GM12801 (cell line): Measurements from ENCODE around the gene SPCS2.

Experiments used
- TF ChIP-seq, protein P1 (sequence below): IDR thresholded peaks from one replicate; pipeline ENCODE4 v1.5.1; 2011; ENCODE audit warnings: control low read depth; ENCODE audit not compliant: insufficient read length; ENCODE audit errors: extremely low read depth

SPCS2 gene

GRCh38 chr11:75022759-75023396, 73.8 kb downstream of the SPCS2 start:
- TF ChIP-seq, protein P1, sequence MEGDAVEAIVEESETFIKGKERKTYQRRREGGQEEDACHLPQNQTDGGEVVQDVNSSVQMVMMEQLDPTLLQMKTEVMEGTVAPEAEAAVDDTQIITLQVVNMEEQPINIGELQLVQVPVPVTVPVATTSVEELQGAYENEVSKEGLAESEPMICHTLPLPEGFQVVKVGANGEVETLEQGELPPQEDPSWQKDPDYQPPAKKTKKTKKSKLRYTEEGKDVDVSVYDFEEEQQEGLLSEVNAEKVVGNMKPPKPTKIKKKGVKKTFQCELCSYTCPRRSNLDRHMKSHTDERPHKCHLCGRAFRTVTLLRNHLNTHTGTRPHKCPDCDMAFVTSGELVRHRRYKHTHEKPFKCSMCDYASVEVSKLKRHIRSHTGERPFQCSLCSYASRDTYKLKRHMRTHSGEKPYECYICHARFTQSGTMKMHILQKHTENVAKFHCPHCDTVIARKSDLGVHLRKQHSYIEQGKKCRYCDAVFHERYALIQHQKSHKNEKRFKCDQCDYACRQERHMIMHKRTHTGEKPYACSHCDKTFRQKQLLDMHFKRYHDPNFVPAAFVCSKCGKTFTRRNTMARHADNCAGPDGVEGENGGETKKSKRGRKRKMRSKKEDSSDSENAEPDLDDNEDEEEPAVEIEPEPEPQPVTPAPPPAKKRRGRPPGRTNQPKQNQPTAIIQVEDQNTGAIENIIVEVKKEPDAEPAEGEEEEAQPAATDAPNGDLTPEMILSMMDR = peak; percentile 72

- TF ChIP-seq, protein P1 = no peak
Measured at GRCh38 chr11:75023446-75024067, 74.5 kb downstream of the SPCS2 start.

DNA sequence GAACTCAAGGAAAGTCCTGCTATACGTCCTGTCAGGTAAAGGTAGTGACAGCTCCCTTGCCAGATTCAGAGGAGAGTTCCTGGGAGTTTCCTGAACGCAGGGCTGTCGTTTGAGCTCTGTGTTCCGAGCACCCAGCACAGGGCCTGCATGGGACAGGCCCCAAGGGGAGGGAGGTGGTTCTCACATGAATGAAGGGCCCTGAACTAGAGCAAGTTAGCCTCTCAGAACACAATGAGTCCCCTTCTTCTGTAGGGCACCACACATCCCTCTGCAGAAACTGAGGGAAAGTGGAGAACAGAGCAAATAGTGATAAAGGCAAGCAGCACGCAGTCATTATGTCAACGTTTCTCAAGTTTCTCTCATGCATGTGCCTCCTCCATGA, 75.0 kb downstream of the SPCS2 start:
- TF ChIP-seq, protein P1 = no peak

- TF ChIP-seq, protein P1 = no peak
Measured at GRCh38 chr11:75024764-75025211, 75.7 kb downstream of the SPCS2 start.

DNA sequence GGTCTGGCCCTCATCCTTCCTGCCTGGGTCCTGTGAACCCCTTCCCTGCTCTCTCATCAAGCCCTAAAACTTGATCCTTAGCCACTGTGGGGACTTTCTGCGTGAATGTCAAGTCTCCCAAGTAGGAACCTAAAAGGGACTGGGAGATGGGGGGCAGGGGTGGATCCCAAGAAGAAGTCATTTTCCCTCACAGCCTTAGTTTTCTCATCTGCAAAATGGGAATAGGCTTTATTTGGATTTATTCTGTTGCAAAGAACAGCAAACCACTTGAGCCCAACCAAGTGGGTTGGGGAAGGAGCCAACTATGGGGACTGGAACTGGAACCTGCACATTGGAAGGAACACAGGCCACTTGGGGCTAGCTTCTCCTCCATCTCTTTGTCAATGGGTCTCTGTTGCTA, 76.5 kb downstream of the SPCS2 start:
- TF ChIP-seq, protein P1 = no peak

DNA sequence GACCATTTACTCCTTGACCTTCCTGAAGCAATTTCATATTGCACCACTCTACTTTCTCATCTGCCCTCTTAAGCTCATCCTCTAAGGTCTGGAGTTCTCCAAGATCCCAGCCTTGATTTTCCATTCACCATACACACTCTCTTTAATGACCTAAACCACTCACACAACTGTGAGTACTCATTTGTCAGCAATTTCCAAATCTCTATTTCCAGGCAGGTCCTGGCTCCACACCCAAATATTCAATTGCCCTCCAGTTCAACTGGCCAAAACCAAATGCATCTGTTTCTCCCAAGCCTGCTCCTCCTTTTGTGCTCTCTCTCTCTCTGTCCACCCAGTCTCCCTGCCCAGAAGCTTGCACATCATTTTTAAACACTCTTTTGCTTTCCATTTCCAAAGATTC, 79.3 kb downstream of the SPCS2 start:
- TF ChIP-seq, protein P1 = no peak
